NCI-H1092 (cell line): Measurements from ENCODE around the gene KPNA6.
A peak's percentile ranks its signal among the peaks of the same experiment; 100 is the strongest.
"Not testable (repeated sequence)": the region's sequence is repeated elsewhere in the genome, so short reads cannot be mapped to it uniquely, and the experiment has no call there.

Source experiments
- DNase-seq: peaks from one replicate; lab custom pipeline; 2025; lab: John Stamatoyannopoulos, UW

KPNA6 gene

DNA sequence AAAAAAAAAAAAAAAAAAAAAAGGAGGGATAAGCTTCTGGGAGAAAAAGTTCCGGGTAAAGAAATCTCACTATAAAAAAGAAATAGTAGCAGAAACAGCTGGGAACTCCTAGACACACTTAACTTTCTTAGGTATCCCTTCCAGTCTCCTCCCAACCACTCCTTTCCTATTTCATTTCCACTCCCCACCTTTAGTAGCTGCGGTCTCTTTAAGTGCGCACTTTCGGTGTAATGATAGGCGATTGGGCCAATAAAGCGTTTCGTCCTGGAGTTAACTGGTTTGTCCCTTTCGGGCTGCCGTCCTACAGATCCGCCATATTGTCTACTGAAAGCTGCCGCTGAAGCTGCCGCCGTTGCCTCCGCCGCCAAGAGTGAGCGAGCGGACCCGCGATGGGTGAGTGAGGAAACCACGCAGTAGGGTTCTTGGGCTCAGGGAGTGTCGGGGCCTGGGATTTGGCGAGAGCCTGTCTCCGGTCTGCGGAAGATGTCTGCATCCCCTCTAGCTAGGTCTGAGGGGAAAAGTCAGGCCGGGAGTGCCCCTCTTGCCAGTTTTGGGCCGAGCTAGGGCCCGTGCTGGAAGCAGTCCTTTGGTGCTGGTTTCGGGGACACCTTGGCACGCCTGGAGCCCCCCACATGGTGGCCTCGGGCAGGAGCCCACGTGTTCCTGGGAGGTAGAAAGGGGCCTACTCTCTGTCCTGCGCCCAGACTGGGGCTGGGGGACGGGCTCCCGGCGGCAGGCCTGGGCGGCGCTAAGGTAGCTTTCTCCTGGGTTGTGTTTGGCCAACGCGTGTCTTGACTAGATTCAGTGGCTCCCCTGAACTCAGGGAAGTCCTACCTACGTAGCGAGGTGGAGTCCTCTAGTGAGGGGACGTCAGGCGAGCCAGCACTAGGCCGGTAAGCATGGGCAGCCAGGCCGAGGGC, at the start of gene KPNA6:
Gene KPNA6, plus strand, starts transcription at position 315 of the 920 bp plus-strand sequence. Its CDS starts 75 bp downstream, at position 390.
- DNase-seq: peak; percentile 92

DNA sequence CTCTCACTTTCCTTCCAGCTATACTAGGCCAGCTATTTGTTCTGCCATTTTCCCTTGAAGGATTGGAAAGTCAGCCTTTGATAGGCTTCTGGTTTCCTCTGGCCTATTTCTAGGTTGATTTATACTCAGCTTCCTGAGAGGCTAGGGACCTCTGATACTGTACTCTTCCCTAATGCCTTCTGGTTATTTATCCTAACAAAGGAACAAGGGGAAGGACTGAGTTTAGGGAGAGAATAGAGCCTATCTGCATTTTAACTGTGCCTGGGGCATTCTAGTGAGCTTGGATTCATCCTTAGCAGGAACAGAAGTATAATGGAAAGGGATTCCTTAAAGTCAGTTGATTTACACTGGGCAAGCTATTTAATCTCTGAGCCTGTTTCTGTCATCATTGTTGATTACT, 46.9 kb upstream of the KPNA6 start:
- DNase-seq: no peak

DNA sequence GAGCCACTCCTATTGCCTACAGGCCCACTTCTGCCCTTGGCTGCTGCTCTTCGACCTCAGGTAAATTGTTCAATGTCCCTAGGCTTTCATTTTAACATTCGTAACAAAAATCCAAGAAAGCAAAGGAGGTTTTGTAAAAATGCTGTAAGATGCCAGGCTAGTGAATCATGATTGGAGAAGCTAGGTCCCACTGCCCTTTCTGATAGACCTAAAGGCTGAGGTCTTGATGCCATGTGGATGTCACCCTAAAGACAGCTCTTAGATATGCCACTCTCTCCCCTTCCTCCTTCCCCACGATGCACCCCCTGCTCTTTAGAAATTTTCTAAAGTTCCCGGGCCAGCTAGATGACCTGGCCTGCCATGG, 45.0 kb upstream of the KPNA6 start:
- no peak for DNase-seq

DNA sequence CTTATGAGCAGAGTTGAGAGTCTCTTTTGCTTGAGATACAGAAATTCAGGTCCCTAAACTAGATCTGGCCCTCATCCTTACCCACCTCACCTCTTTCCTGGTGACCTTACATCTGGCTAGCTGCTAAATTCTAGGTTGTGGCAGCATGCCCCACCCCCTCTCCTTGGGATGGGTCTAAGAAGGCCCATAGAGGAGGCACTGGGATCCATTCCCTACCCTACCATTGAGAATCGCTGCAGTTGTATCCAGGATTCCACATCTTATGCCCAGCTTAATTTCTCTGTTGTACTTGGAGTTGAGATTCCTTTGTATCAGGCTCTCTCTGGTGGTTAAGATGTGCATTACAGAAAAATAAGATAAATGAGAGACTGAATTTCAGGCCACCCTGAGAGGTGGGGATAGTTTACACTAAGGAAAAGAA, 44.6 kb upstream of the KPNA6 start:
- no peak for DNase-seq

DNA sequence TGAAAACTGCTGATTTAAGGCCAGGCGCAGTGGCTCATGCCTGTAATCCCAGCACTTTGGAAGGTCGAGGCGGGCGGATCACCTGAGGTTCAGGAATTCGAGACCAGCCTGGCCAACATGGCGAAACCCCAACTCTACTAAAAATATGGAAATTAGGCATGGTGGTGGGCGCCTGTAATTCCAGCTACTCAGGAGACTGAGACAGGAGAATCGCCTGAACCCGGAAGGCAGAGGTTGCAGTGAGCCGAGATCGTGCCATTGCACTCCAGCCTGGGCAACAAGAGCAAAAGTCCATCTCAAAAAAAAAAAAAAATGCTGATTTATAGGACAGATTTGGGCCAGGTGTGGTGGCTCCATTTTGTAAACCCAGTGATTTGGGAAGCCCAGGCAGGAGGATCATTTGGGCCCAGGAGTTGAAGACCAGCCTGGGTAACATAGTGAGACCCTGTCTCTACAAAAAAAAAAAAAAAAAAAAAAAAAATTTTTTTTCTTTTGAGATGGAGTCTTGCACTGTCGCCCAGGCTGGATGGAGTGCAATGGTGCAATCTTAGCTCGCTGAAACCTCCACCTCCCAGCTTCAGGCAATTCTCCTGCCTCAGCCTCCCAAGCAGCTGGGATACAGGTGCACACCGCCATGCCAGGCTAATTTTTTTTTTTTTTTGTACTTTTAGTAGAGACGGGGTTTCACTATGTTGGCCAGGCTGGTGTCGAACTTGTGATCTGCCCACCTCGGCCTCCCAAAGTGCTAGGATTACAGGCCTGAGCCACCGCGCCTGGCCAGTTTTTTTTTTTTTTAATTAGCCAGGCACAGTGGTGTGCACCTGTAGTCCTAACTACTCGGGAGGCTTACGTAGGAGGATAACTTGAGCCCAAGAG, 42.0 kb upstream of the KPNA6 start:
- DNase-seq: not testable (repeated sequence)

DNA sequence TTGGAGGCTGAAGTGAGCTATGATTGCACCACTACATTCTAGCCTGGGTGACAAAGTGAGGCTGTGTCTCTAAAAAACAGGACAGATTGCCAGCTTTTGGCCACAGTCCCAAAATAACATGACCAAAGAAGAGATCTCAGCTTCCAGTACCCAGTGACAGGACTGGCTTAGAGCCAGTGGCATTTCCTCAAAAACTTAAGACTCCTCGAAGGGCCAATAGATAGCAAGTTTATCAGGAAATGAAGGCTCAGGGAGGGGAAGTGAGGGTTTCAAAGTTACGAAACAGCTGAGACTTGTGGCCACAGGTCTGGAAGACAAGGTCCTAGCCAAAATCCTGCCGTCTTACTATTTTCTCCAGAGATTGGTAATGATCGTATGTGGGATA, 41.4 kb upstream of the KPNA6 start:
- no peak for DNase-seq

DNA sequence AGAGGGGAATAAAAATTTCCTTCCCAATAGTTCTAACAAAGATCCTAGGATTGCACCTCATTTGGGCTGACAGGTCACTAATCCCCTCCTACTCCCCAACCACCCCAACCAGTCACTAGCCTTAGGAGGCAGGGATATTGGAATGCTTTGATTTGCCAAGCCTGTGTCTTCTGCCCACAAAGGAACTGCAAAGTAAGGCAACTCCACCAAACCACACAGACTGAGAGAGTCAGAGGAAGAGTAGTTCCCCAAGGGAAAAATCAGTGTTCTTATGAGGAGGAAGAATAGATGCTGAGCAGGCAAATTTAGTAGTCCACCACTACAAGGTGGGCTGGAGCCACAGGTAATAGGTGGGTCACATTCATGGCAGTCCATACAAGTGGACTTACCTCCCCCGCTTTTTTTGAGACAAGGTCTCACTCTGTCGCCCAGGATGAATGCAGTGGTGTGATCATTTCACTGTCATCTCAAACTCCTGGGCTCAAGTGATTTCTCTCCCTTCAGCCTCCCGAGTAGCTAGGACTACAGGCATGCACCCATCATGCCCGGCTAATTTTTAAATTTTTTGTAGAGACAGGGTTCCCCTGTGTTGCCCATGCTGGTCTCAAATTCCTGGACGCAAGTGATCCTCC, 38.8 kb upstream of the KPNA6 start:
- no peak for DNase-seq

DNA sequence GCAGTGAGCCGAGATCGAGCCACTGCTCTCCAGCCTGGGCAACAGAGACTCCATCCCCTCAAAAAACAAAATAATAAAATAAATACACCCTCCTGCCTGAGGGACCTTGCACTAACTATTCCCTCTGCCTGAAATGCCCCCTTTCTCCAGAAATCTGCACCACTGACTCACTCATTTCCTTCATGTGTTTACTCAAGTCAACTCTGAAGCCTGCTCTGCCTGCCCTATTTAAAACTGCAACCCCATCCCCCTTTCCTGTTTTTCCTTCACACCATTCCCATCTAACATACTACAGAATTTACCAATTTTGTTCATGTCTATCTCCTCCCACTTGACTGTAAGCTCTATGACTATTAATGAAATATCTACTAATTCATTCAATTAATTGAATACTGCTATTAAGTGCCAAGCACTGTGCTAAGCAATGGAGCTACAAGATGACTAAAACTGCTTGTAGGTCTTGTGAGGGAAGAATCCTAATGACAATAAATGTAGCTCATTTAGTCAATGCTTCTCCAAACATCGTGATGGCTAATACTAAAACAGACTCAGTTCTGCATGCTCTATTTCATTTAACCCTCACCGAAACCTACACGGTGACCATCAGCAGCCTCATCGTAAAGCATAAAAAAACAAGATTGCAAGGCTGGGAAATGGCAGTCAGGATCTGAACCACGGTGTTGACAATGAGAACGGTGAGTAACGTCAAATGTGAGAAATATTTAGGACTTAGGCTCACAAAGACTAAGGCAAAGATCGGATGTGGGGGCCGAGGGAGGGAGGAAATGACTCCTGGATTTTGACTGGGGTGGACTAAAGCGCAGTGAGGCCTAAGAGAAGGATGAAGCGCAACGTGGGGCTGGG, 35.9 kb upstream of the KPNA6 start:
- peak; percentile 76 for DNase-seq

DNA sequence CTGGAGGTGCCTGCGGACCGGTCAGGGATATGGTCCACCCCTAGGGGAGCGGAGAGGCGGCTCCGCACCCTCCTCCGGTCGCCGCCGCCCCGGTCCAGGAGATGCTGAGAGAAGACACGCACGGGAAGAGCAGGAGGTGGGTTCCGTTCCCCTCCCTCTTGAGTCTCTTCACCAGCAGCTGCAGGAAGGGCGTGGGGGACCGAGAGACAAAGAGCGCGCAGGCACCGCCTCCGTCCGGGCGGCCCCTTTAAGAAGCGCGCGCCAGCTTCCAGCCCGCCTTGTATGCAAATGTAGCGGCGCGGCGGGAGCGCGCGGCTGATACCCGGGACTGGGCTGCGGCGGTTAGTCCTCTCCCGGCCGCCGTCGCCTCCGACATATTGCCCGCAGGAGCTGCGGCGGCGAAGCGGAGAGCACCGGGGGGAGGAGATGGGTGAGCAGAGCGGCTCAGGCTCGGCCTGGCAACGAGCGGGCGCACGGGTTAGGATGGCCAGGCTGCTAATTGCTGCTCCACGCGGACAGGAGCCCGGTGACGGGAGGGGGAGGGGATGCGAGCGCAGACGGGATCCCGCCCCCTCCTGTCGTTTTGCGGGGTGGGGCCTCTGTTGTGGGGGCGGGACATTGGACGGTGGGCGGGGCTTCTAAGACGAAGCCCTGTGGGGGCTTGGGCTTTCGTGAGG, 35.1 kb upstream of the KPNA6 start, which contains the start of gene TMEM39B:
Gene TMEM39B, plus strand, starts transcription at position 318 of the 677 bp plus-strand sequence. Its CDS starts 109 bp downstream, at position 427.
- peak; percentile 98 for DNase-seq

DNA sequence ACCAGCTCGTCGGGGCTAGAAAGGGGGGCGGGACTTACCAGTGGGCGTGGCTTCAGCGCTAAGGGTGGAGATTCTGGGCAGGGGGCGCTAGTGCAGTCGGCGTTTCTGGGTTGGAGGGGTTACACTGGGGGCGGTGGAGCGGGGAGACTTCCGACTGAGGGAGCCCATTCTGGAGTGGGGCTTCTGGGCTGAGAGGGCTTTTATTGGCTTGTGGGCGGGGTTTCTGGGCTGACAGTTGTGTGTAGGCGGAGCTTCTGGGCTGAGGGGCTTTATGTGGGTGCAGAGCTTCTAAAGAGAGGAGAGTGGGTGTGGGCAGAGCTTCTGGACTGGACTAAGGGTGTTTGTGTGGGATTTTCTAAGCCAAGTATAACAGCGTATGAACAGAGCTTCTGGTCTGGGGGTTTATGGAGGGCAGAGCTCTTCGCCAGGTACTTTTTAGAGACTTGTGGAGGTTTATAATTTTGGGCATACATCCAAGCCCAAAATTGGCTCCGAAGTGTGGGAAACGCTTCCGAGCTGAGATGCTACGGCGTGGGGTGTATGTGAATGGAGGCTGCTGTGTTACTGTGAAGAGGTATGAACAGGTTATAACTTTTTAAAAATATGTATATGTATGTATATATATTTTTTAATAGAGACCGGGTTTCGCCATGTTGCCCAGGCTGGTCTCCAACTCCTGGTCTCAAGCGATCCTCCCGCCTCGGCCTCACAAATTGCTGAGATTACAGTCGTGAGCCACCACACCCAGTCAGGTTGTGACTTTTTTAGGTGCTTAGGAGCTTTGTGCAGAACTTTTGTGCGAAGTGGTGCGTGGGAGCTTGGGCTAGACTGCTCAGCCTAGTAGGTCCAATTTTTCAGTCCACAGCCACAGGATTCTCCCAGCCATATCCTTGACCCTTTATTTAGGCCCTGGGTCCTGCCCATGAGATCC, 34.3 kb upstream of the KPNA6 start:
- peak; percentile 96 for DNase-seq

DNA sequence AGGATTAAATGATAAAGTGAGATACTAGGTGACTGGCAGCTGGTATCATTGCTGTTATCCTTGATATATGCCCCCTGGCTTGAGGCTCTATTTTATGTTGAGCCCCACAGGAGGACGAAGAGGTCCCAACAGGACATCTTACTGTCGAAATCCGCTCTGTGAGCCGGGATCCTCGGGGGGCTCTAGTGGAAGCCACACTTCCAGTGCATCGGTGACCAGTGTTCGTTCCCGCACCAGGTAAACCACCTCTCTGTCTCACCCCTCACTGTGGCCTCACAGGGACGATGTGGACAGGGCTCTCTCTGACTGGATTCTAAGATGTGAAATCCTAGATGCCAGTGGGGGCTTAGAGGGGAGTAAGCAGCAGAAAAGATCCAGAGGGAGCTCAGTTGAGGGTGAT, 33.0 kb upstream of the KPNA6 start:
- DNase-seq: no peak

DNA sequence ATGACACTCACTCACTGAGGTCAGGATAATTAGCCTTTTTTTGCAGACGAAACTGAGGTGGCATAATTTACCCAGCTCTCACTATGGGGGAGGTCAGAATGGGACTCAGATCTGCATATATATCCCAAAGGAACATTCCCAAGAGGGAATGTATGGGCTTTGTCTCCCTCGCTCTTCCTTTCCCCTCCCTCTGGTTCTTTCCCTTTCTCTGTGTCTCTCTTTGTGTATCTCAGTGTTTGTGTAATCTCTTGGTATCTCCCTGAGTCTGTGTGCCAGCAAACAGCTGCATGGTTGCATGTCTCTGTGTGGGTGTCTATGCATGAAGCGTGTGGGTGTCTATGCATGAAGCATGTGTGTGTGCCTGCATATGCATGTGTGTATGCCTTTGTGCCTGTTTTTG, 30.4 kb upstream of the KPNA6 start:
- DNase-seq: no peak

DNA sequence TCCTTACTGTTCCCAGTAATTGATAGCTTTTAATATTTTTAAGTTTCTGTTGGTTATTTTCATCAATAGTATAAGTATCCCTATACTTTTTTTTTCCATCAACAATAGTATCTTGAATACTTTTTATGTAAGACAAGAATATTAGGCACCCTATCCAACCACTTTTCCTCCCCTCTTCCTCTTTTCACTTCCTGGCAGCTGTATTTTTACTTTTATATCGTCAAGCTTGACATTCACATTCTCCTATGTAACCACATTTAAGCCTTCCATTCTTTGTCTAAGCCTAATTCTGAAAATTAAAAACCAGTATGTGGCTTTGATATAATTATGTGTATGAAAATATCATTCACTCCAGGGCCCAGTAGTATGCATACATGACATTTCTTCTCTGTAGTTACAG, 25.8 kb upstream of the KPNA6 start:
- DNase-seq: no peak

DNA sequence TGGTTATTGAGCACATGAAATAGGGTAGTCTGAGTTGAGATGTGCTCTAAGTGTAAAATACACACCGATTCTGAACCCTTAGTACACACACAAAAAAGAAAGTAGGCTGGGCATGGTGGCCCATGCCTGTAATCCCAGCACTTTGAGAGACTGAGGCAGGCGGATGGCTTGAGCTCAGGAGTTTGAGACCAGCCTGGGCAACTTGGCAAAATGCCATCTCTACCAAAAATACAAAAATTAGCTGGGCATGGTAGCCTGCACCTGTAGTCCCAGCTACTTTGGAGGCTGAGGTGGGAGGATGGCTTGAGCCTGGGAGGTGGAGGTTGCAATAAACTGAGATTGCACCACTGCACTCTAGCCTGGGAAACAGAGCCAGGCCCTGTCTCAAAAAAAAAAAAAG, 21.5 kb upstream of the KPNA6 start:
- DNase-seq: not testable (repeated sequence)

DNA sequence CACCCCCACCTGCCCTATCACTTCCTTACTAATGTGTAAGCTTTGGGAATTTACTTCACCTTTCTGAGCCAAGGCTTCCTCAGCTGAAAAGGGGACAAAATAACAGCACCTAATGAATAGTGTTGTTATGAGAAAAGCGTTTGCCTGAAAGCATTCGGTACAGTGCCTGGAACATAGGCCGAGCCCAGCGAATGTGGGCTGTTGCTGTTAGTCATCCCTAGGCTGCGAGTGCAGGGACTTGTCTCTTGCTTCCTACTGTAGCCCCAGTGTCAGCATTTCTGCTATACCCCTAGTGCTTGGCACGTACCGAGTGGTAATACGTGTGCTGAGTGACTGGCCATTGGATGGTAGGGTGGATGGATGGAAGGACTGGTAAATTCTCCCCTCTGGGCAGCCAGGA, 16.7 kb upstream of the KPNA6 start:
- no peak for DNase-seq

DNA sequence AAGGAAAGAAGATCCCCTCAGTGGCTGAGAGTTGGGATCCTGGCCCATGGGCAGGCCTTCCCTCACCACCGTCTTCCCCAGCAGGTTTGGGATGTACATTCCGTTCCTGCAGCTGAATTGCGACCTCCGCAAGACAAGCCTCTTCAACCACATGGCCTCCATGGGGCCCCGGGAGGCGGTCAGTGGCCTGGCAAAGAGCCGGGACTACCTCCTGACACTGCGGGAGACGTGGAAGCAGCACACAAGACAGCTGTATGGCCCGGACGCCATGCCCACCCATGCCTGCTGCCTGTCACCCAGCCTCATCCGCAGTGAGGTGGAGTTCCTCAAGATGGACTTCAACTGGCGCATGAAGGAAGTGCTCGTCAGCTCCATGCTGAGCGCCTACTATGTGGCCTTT, 16.3 kb upstream of the KPNA6 start:
- DNase-seq: no peak

DNA sequence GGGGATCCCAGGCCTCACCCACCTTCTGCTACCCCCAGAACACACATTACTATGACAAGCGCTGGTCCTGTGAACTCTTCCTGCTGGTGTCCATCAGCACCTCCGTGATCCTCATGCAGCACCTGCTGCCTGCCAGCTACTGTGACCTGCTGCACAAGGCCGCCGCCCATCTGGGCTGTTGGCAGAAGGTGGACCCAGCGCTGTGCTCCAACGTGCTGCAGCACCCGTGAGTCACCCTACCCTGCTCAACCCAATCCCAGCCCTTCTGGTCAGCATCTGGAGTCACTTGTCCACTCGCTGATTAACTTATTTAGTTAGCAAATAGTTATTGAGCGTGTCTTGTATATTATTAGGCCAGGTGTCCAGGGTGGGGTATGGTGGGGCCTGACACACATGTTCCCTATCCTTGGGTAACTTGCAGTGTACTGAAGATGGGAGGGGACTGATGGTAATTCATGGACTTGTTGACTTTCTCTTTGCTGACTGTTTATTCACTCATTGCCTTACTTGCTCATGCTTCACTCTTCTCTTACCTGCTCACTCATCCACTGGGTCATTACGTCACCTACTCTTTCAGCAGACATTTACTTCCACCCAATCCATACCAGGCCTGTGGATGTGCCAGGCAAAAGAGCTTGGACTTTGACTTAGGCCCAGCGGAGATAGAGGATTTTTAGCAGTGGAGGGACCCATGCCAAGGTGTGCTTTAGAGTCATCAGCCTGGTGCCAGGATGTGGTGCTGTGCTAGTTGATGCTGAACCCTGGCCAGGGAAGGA, 12.9 kb upstream of the KPNA6 start:
- no peak for DNase-seq

DNA sequence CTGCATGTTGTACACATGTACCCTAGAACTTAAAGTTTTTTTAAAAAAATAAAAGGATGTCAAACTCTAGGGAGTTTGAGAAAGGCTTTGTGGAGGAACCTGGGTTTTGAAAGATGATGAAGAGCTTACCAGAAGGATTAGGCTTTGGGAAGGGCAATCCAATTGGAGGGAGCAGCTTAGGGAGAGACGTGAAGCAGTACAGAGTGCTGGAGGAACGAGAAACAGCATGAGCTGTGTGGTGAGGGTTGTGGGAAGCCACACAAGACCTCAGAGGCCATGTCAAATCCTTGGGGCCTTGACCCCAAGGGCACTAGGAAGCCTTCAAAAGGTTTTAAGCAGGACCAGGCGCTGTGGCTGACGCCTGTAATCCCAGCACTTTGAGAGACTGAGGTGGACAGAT, 8.4 kb upstream of the KPNA6 start:
- no peak for DNase-seq

DNA sequence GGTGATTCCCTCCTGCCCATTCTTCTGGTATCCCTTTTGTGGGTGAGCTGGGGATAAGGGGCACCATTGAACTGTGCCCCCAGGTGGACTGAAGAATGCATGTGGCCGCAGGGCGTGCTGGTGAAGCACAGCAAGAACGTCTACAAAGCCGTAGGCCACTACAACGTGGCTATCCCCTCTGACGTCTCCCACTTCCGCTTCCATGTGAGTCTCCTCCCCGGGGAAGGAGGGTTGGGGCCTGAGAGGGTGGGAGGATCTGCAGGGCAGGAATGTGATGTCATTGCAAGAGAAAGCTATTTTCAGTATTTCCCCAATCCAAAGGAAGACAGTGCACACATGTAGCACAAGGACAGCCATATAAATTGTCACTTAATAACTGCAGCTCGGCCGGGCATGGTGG, 7.5 kb upstream of the KPNA6 start:
- DNase-seq: no peak
